ENCODE data around the gene KCNK2.

- no peak for TF ChIP-seq EZH2 (IDR thresholded peaks at IDR 0.05; ENCODE audit: insufficient read depth, poor library complexity, severe bottlenecking)
- no peak for TF ChIP-seq EZH2phosphoT487 (IDR thresholded peaks at IDR 0.05; ENCODE audit: insufficient read depth, low read depth)
Measured at GRCh38 chr1:215277532-215277931, 195.0 kb downstream of the KCNK2 start.

All from GM23248 (cell line).